ENCODE results near the gene RBM26.

- no peak for TF ChIP-seq REST (IDR thresholded peaks at IDR 0.05; ENCODE audit: borderline replicate concordance)
- no peak for TF ChIP-seq CTCF (IDR thresholded peaks at IDR 0.05; ENCODE audit: poor library complexity, severe bottlenecking)
- no peak for TF ChIP-seq EP300 (conservative IDR thresholded peaks at IDR 0.05; ENCODE audit: poor library complexity, severe bottlenecking)
- TF ChIP-seq SMC3 (conservative IDR thresholded peaks at IDR 0.05; ENCODE audit: poor library complexity) = no peak
- TF ChIP-seq MXI1 (conservative IDR thresholded peaks at IDR 0.05; ENCODE audit: poor library complexity, severe bottlenecking) = no peak
- TF ChIP-seq RAD21 (conservative IDR thresholded peaks at IDR 0.05) = no peak
- TF ChIP-seq POLR2AphosphoS5 (IDR thresholded peaks at IDR 0.05) = no peak
- TF ChIP-seq EZH2 (IDR thresholded peaks at IDR 0.05; ENCODE audit: borderline replicate concordance, insufficient read depth, low read length, poor library complexity, severe bottlenecking) = no peak
Measured at GRCh38 chr13:79395881-79396280, 10.2 kb downstream of the RBM26 start.

Data from neural cell (in vitro differentiated cells).